Stimulated activated CD8-positive, alpha-beta memory T cell treated with anti-CD3 and anti-CD28 coated beads, Interleukin-4, amount 100 ng/mL, for 48 hours (primary cell): ENCODE data around the gene DUS1L.

Source experiments
- DNase-seq: peaks from one replicate; pipeline ENCODE4 v3.0.0-alpha.2; 2020

Gene DUS1L

DNA sequence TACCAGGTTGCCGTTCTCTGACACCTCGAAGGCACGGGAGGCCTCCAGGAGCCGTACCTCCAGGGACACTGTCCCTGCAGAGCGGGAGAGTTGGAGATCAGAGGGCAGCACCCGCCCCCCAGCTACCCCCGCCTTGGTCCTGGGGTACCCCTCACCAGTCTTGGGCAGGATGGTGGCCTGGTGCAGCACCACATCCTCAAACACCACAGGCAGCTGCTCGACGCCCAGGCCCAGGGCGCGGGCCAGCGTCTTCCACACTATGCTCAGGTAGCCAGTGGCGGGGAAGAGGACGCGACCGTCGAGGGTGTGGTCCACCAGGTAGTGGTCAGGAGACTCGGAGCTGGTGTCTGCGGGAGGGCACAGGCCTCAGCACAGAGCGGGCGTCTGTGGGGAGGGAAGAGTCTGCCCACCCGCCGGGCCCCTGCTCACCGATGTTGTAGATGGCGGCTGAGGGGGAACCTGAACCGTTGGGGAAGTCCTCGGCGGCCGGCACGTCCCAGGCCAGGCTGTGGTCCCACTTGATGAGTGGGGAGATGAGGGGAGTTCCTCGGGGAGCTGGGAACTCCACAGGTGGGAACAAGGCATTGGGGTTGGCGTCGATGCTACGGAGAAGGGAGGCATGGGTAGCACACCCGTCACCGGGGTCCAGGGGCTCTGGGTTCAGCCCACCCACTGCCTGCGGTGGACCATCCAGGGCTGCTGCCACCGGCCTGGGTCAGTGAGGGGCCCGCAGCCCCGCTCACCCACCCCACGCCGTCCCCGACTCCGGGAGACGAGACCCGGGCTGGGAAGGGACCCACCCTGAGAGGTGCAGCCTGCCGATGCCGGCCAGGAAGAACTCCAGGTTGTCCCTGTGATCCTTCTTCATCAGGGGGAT lies 22.6 kb upstream of the DUS1L start:
- DNase-seq, result no peak

DNA sequence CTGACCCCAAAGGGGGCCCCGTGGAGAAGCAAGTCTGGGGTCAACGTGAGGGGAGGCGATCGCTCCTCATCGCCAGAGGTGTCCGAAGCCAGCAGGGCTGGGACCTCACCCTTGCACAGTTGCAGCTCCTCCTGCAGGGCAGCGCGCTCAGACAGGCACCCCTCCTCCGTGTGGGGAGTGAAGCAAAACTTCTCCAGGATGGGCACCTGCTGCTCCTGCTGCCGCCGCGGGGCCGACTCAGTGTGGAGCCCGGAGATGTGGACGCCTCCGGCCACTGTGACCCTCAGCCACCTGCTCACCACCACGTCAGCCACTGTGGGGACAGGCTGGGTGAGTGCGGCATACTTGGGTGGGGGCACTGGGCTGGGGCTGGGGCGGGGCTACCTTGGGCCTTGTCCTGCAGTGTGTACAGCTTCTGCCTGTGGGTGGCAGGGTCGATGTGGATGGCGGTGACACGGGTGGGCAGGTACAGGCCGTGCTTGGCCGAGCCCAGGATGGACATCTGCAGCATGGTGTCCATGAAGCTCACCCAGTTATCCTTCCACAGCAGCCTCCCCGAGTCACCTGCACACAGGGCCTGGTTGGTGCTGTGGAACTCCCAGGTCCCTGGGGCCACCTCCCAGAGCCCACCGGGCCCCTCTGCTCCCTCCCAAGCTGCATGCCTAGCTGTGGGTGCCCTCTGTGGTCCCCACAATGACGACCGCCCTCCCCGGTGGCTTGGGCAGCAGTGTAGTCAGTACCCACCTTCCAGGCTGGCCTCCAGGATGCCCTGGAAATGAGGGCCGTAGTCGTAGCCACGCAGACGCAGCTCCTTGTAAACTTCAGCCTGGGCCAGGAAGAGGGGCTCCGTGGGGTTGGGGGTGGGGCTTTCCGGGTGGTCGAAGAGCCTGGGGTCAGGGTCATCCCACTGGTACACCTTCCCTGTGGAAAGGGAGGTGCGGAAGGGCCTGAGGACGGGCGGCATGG lies 21.6 kb upstream of the DUS1L start:
- DNase-seq, result no peak

DNA sequence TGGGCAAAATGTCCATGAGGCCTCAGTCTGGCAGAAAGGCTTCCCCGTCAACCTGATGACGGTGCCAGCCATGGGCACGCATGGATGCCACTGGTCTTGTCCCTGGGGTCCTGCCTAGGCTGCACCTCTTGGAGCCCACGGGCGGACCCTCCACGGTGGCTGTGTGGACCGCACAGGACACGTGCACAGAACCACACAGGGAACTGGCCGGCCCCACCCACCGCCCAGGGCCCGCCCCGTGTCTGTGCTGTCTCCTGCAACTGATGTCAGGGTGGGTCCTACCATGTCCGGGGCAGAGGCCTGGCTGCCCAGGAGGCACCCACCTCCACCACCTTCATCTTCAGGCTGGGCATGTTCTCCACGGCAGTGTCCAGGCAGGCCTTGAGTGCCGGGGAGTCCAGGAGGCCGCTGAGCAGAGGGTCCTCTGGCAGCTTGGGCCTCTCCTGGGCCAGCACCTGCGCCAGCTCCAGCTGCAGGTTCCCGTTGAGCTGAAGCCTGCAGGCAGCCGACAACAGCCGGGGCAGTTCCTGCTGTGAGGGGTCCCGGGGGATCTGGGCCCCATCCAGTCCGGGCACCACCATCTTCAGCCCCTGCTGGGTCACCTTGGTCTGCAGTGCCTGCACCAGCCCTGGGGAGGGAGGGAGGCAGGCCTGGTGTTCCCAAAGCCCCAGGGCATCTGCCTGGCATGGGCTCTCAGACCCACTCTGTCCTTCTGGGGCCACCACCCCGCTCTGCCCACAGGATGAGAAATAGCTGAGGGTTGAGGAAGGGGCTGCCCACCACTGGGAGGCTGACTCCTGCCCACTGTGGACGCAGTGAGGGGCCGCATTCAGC lies 20.5 kb upstream of the DUS1L start:
- DNase-seq, result no peak

DNA sequence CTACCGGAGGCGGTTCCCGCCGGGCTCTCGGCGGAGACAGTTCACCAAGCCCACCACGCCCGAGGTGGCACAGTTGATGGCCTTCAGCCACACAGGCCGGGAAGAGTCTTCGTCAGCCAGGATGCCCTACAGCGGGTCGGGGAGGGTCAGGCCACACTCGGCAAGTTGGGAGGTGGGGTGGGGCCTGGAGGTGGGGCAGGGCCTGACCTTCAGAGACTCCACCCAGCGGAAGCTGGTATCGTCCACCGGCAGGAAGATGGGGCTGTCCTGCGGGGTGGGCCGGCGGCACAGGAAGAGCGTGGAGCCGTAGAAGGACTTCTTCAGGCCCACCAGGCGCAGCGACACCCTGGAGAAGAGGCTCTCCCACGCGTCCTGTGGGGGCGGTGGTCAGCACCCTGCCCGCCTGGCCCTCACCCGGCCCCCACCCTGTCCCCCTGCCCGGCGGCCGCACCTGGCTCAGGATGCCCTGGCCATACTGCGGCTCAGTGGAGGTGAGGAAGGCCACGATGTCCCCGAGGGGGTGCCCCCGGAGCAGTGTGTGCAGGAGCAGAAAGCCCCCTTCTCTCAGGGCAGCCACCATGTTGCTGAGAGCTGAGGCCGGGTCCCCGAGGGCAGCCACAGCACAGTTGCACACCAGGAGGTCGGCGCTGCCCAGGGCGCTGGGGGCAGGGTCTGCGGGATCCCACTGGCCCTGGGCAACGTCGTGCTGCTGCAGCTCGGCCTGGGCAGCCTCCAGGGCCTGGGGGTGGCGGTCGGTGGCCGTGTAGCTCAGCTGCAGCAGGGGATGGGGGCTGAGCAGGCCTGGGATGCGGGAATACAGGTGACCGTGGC lies 19.6 kb upstream of the DUS1L start:
- DNase-seq, result no peak

DNA sequence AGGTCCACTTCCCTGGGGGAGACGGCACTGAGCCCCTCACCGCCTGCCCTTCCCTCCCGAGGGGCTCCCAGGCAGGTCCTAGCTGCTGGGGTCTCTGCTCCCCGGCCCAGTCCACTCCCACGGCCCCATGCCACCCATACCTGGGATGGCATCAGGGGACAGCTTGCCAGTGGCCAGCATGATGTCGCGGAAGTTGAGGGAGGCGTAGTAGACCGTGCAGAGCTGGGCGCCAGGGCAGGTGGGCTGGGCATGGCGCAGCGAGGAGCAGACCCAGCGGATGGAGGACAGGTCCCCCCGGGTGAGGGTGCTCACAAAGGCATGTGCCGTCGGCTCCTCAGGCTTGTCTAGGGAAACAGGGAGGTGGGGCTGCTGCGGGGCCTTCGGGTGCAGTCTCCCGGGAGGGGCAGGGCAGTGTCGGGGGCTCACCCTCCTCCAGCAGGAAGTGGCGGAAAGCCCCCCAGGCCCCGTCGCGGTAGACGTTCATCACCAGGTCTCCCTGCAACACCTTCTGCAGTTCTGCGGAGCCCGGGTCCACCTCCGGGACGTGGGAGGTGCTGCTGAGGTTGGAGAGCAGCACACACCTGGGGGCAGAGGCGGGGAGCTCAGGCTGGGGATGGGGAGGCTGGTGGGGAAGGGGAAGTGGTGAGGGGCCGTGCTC lies 18.9 kb upstream of the DUS1L start:
- no peak for DNase-seq

DNA sequence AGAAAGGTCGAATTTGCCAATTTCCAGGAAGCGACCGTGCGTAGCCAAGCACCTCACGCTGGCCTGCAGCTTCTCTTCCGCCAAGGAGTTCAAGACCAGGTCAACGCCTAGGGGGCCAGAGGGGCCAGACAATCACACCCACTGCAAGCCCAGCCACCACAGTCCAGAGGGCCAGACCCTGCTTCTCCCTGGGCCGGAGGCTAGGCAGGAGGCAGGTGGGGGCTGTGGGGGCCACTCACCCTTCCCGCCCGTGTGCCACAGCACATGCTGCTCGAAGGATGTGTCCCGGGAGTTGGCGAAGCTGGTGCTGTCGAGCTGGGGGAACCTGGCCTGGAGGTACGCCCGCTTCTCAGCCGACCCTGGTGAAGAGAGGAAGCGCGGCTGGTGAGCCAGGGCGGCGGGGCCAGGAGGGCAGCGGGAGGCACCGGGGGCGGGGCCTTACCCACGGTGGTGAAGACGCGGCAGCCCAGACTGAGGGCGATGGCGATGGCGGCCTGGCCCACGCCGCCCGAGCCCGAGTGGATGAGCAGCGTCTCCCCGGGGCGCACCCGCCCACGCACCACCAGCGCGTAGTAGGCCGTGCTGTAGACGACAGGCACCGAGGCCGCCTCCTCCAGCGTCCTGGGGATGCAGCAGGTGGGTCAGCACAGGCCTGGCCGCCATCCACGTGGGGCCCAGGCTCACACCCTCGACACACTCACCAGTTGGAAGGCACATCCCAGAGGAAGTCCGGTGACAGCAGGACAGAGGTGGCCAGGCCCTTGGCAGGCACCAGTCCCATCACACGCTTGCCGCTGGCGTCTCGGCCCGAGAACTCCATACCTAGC lies 18.1 kb upstream of the DUS1L start:
- no peak for DNase-seq

DNA sequence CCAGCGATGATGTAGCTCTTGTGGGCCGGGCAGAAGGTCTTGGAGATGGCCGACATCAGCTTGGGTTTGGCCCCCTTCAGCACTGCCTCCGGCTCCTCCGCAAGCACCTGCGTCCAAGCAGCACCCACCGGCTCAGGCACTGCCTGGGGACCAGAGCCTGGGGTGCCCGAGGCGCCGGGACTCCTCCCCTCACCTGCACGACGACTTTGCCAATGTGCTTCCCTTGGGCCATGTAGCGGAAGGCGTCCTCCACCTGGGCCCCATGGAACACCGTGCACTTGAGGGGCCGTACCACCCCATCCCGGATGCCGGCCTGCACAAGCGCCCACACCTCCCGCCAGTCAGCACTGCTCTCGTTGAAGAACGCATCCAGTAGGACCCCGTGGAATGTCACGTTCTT lies 17.4 kb upstream of the DUS1L start:
- DNase-seq, result no peak

DNA sequence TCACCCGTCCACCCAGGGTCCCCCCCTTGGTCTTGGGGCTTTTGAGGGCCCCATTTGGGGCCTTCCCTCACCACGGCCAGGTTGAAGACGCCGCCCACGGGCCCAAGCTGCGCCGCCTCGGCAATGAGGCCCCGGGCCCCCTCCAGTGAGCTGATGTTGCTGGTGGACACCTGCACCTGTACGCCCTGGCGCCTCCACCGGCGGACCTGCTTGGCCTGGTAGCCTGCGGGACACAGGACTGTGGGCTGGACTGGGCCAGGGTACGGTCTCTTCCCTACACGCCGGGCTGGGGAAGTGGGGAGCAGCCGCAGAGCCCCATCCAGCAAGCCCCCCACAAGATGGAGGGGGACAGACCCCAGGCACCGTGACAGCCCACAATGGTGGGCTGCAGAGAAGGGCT lies 16.9 kb upstream of the DUS1L start:
- no peak for DNase-seq

DNA sequence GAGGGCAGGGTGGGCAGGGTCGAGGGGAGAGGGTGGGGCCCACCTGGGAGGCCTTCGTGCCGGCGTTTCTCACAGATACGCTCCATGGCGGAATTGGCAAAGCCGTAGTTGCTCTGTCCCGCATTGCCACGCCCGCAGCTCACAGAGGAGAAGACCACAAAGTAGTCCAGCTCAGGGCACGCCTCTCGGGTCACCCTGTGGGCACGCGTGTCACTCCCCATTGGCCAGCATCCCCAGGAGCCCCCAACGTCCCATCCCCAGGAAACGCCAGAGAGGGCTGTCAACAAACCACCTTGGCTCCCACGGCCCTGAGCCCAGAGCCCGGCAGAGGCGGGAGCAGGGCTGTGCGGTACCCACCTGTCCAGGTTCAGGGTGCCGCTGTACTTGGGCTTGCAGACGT lies 16.4 kb upstream of the DUS1L start:
- DNase-seq, result no peak

DNA sequence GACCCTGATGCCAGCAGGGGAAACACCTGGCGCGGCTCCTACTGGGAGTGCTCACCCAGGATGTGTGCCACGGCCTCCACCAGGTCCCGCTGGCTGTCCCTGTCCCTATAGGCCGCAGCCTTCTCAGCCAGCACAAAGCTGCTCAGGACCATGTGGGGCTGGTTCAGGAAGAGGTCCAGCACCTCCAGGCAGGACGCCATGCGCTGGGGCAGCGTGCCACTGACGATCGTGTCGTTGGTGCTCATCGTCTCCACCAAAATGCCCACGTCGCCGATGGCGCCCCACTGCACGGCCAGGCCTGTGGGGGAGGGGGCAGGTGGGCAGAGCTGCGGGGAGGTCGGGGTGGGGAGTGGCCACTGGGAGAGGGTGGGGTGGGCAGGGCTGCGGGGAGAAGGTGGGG lies 15.9 kb upstream of the DUS1L start:
- no peak for DNase-seq

DNA sequence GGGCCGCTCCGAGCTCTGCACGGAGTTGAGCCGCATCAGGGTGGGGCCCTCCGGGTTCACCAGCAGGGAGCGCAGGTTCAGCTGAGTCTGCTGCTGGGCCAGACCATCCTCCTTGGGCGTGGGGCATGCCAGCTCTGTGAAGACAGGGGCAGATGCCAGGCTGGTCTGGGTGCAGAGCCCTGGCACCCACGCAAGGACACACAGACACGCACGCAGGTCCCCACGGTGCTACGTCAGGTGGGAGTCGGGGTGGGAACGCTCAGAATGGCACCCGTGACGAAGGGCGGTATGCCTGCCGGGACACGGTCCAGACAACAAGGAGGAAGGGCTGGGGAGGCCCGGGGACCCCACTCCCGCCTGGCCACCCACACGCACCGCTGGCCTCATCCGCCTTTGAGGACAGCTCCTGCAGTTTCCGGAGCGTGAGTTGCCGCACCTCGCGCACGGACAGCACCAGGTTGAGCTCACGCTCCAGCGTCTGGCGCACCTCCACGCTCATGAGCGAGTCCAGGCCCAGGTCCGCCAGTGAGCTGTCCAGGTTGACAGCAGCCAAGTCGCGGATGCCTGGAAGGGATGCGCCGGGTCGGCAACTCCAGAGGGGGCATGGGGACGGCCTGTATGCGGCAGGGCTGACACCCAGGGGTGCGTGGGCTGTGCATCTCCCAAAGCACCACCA lies 15.3 kb upstream of the DUS1L start:
- DNase-seq, result no peak

DNA sequence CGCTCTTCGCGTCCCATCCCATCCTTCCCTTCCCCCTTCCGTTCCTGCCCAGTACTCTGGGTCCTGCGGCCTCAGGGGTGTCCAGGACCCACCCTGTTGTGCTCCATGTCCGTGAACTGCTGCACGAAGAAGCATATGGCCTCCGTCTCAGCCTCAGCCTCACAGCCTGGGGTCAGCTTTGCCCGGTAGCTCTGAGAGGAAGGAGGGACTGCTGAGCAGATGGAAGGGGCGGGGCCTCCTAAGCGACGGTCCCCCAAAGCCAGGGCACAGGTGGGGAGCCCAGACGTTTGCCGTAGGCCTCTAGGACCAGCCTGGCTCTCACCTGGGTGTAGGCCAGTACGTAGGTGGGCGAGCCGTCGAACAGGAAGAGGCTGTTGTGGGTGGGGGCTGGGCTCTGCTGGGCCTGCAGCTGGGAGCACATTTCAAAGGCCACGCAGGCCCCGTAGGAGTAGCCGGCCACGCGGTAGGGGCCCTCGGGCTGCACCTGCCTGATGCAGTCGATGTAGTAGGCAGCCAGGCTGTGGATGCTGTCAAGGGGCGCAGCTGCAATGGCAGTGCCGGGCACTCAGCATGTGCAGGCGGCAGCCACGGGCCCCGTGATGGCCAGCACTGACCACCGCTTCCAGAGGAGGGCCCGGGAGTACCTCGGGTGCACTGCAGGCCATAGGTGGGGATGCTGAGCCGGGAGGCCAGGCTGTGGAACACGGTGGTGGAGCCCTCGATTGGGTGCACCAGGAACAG lies 14.6 kb upstream of the DUS1L start:
- no peak for DNase-seq

DNA sequence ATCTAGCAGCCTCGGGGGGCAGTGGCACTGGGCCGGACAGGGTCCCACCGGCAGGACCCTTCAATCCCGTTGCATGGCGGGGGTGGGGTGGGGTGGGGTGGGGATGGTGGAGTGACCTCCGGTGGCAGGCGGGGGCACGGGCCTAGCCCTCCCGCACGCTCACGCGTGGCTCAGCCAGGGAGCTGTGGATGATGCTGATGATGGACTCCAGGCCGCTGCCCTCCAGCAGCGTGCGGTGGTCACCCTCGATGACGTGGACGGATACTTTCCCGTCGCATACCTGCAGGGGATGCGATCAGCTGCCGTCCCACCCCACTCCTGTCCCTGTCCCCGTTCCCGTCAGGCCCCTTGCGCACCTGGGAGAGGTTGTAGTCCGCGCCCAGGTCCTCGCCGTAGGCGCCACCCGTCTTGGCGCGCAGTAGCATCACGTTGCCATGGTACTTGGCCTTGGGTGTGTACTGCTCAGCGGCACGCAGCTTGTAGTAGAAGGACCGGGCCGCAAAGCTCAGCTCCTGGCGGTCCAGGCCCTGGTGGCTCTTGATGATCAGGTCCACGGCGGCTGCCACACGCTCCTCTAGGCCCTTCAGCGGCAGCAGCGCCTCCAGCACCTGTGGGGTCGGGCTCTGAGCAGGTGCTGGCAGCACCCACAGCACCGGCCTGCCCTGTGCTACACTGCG lies 13.5 kb upstream of the DUS1L start:
- DNase-seq, result no peak

DNA sequence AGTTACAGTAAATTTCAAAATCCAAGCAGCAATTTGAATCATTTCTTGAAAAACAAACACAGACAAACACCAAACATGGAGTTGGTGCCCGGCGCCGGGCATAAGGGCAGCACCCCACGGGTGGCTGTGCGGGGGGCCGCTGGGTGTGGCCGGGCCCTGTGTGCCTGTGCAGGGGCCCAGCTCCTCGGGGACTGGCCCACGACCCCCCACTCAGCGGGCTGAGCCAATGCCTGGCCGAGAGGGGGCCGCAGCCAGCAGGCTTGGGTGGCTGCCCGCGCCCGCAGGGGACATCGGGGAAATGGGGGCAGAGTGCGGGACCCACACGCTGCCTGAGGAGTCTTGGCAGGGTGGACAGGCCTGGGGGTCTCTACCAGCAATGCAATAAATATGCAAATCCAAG lies 12.8 kb upstream of the DUS1L start:
- DNase-seq, result no peak

DNA sequence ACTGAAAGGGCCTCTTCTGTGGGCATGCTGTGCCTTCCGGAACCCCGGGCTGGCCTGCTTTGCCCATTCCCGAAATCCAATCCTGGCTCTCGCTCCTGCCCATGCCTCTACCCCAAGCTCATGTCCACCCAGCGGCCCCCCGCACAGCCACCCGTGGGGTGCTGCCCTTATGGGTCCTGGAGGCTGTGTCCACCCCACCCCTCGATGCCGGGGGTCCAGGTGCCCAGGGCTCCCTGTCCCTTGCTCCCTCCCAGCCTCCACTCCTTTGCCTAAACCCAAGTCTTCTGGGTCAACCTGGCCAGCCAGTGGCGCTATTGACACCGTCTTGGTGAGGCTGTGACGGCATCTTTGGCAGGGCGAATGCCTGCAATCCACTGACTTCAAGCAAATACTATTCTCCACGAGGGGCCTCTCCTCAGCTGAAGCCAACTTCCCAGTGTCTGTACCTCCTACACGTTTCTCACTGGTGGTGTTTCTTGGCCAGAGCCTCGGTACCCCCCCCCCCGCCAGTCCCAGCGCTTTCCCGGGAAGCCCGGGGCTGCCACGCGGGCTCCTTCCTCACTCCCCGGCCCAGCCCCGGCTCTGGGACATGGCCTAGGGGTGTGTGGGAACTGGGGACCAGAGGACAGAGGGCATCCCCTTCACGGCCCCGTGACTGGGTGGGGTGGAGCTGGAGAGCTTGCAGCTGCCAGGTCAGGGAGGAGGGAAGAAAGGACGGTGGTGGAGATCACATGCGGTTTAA lies 12.2 kb upstream of the DUS1L start:
- no peak for DNase-seq

DNA sequence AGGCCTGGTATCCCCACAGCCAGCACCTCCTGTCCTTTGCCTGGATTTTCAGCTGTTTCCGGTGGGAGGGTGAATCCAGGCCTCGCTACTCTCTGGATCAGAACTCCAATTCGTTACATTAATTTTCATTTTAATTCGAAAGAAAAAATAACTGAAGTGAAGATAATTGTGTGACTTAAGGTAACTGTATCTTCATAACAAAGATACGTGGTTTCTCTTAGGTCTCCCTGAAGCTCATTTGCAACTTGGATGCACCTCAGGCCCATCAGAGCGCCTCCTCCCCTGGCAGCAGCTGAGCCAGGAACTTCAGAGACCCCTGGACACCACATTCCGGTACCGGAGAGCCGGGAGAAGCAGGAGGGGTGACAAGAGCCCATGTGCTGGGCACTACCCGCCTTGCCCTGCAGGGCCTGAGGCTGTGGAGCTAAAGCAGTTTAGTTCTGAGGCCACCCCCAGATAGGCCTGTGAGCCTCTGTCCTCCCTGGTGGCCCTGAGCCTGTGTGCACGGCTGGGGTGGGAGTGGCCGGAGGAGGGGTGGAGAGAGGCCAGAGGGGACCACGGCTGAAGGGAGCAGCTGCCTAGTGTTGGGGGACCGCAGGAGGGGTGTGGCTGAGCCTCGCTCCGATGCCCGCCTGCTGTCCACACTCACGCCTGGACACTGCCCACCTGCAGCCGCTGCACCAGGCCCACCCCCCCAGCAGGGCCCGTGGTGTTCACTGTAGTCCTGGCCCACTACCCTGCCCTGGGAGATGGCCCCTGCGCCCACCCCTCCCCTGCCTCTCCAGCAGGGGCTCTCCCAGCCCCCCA lies 11.4 kb upstream of the DUS1L start:
- DNase-seq, result no peak
